22Rv1 (cell line): ENCODE data around the gene ANKH.

Experiments used
- CTCF ChIP-seq: fragments of 450-650 bp; IDR thresholded peaks from 2 replicates; pipeline ENCODE4 v1.5.1; 2017; ENCODE audit warnings: mild to moderate bottlenecking
- ZFX ChIP-seq: fragments of 450-650 bp; IDR thresholded peaks from 2 replicates; pipeline ENCODE4 v1.6.1; 2017; ENCODE audit warnings: antibody characterized with exemption, borderline replicate concordance

DNA sequence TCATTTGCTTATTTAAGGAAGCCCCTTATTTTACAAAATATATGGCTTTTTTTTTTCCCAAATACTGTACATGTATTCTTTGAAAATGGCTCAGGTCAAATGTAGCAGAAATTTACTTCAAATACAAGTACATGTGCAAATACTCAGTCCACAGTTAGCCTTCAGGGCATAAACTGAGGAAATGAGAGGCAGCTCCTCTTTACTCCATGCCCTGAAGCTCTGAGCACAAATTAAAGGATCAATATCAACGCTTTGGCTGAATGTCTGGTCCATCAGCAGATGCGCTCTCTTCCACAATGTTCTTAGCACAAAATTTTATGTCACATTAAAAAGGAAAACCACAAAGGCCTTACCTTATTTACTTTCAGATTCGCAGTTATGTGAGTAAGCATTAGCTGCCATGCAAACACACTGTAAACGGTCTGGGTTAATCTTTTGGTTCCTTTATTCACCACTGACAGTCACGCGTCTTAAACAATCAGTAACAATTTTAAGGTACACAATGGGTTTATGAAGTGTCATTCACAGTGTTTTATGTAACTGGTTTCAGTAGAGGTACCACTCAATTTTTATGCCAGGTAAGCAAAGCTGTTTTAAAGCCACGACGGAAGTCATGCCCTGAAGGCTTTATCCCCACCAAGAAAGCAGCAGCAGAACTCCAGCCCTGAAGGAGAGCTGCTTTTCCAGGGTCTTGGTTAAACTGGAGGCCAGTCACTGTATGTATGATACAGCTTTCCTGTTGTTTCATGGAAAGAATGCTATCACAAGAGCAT, 103.7 kb downstream of the ANKH start:
- TF ChIP-seq CTCF (no peak), ZFX (no peak)
